ENCODE measurements around the gene HARBI1. TPM values are rescaled to one million over a fixed set of nuclear protein-coding genes. Genes with fewer than 3 reads are reported as not detected.

Gene HARBI1
- polyA plus RNA-seq, 1 donor from 2014 or later, result 9.5 TPM

- Histone ChIP-seq H3F3A (ENCODE audit: insufficient read depth, low read length, poor library complexity, severe bottlenecking) (no peaks in the 10 kb centered on the region), H4K20me1 (ENCODE audit: insufficient read depth) (no peaks in the 10 kb centered on the region), H3K4me2 (ENCODE audit: low read length) (no peak overlapping the region), H2AFZ (ENCODE audit: low read depth, low read length) (no peak overlapping the region), H3K36me3 (ENCODE audit: insufficient read depth, low read length) (no peaks in the 10 kb centered on the region), H3K79me2 (replicated peaks; ENCODE audit: insufficient read depth, low read length) (no peaks in the 10 kb centered on the region), H3K27me3 (ENCODE audit: insufficient read depth, low read depth, low read length) (no peaks in the 10 kb centered on the region), H3K9me2 (ENCODE audit: insufficient read depth, low read length) (no peaks in the 10 kb centered on the region), H3K4me3 (ENCODE audit: low read length) (no peak overlapping the region), H3K27ac (ENCODE audit: low read length) (no peak overlapping the region), H3K9me3 (ENCODE audit: low read length) (no peaks in the 10 kb centered on the region), H3K9ac (ENCODE audit: low read length) (no peak overlapping the region)
- TF ChIP-seq POLR2AphosphoS5 (IDR thresholded peaks at IDR 0.05), result no peak
- TF ChIP-seq RAD21 (conservative IDR thresholded peaks at IDR 0.05), result no peak
- no peak for TF ChIP-seq MXI1 (conservative IDR thresholded peaks at IDR 0.05; ENCODE audit: poor library complexity, severe bottlenecking)
- no peak for TF ChIP-seq REST (IDR thresholded peaks at IDR 0.05; ENCODE audit: borderline replicate concordance)
- TF ChIP-seq CTCF (IDR thresholded peaks at IDR 0.05; ENCODE audit: poor library complexity, severe bottlenecking), result no peak
- no peak for TF ChIP-seq EZH2 (IDR thresholded peaks at IDR 0.05; ENCODE audit: borderline replicate concordance, insufficient read depth, low read length, poor library complexity, severe bottlenecking)
Measured at GRCh38 chr11:46643986-46644385, 27.0 kb upstream of the HARBI1 start.

- Histone ChIP-seq H4K20me1 (ENCODE audit: insufficient read depth) (no peaks in the 10 kb centered on the region), H3F3A (ENCODE audit: insufficient read depth, low read length, poor library complexity, severe bottlenecking) (no peaks in the 10 kb centered on the region), H3K36me3 (ENCODE audit: insufficient read depth, low read length) (no peaks in the 10 kb centered on the region), H3K4me3 (ENCODE audit: low read length) (no peak overlapping the region), H3K79me2 (replicated peaks; ENCODE audit: insufficient read depth, low read length) (no peaks in the 10 kb centered on the region), H2AFZ (ENCODE audit: low read depth, low read length) (no peak overlapping the region), H3K4me2 (ENCODE audit: low read length) (no peak overlapping the region), H3K9me2 (ENCODE audit: insufficient read depth, low read length) (no peaks in the 10 kb centered on the region), H3K9me3 (ENCODE audit: low read length) (no peaks in the 10 kb centered on the region), H3K27ac (ENCODE audit: low read length) (no peak overlapping the region), H3K9ac (ENCODE audit: low read length) (no peak overlapping the region), H3K27me3 (ENCODE audit: insufficient read depth, low read depth, low read length) (no peaks in the 10 kb centered on the region)
- TF ChIP-seq EP300 (conservative IDR thresholded peaks at IDR 0.05; ENCODE audit: poor library complexity, severe bottlenecking) (no peak), RAD21 (conservative IDR thresholded peaks at IDR 0.05) (no peak), REST (IDR thresholded peaks at IDR 0.05; ENCODE audit: borderline replicate concordance) (no peak), CTCF (IDR thresholded peaks at IDR 0.05; ENCODE audit: poor library complexity, severe bottlenecking) (no peak), TAF1 (IDR thresholded peaks at IDR 0.05; ENCODE audit: low read depth) (no peak), SMC3 (conservative IDR thresholded peaks at IDR 0.05; ENCODE audit: poor library complexity) (no peak), EZH2 (IDR thresholded peaks at IDR 0.05; ENCODE audit: borderline replicate concordance, insufficient read depth, low read length, poor library complexity, severe bottlenecking) (no peak), MXI1 (conservative IDR thresholded peaks at IDR 0.05; ENCODE audit: poor library complexity, severe bottlenecking) (no peak), POLR2AphosphoS5 (IDR thresholded peaks at IDR 0.05) (no peak)
Measured at GRCh38 chr11:46643531-46643930, 26.5 kb upstream of the HARBI1 start.
